Heart left ventricle (tissue), 13 donors: ENCODE measurements around the gene FUT3.

Source experiments
- POLR2A ChIP-seq, 2 donors: fragments of 450-650 bp; IDR thresholded peaks; one replicate each; pipeline ENCODE4 v1.6.1; 2017; ENCODE audit warnings: antibody characterized with exemption in 2 of 2, mild to moderate bottlenecking in 2 of 2, moderate library complexity in 2 of 2
- TF ChIP-seq, protein P1 (sequence below), 12 donors: fragments of 200-600 bp; sonication (generic) in 4 of 12; IDR thresholded peaks; one replicate each; pipeline versions ENCODE4 v1.5.0 to v1.8.0; 2018 to 2022; ENCODE audit warnings: antibody characterized with exemption in 12 of 12, mild to moderate bottlenecking in 5 of 12
- donor health status: ischemic (EF 13 %, LVEDD 7.1; RV severe dilation, severe dysfunction).
- donor health status: DM: no; HTN: yes; CAD: no.
- donor health status: DM: no; HTN: no; CAD: no.
- donor health status: ischemic (EF 25% LVEDD 6.9; RV normal size, moderate dysfunction).
- donor health status: ischemic (EF 25% LVEDD 5.7; RV mildly dilated, moderate dysfunction).
- donor health status: ischemic (EF 35%, LVEDD 5.7; RV mildly dilated, moderate dysfunction).
- donor health status: nonischemic (EF 11% LVEDD 7.7; RV severe dilation, severe dysfunction).
- donor health status: DM: yes; HTN: yes; CAD: no.
- donor health status: PGD.
- donor health status: ischemic (EF 29% LVEDD 5.4; RV normal size, mild dysfunction).
- donor health status: nonischemic (EF 23%, LVEDD 6.1; RV moderate dilation, normal function).

DNA sequence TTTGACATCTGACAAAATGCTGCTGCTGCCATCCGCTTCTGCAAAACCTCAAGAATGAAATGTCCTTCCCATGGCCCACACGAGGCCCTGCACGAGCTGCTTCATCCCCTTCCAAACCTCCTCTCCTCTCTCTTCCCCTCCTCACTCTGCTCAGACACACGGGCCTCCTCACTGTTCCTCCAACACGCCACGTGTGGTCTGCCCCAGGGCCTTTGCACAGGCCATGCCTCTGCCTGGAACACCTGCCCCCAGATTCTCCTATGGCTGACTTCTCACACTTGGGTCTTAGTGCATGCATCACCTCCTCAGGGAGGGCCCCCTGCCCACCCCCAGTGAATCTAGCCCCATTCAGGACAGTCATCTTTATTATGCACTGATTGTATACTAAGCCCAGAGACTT, 30.5 kb downstream of the FUT3 start:
- TF ChIP-seq, protein P1, sequence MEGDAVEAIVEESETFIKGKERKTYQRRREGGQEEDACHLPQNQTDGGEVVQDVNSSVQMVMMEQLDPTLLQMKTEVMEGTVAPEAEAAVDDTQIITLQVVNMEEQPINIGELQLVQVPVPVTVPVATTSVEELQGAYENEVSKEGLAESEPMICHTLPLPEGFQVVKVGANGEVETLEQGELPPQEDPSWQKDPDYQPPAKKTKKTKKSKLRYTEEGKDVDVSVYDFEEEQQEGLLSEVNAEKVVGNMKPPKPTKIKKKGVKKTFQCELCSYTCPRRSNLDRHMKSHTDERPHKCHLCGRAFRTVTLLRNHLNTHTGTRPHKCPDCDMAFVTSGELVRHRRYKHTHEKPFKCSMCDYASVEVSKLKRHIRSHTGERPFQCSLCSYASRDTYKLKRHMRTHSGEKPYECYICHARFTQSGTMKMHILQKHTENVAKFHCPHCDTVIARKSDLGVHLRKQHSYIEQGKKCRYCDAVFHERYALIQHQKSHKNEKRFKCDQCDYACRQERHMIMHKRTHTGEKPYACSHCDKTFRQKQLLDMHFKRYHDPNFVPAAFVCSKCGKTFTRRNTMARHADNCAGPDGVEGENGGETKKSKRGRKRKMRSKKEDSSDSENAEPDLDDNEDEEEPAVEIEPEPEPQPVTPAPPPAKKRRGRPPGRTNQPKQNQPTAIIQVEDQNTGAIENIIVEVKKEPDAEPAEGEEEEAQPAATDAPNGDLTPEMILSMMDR (IDR thresholded peaks at IDR 0.05) = no peak
- TF ChIP-seq POLR2A (IDR thresholded peaks at IDR 0.05) = no peak
